ENCODE data around the gene DNM3. TPM values are rescaled to one million over a fixed set of nuclear protein-coding genes. Genes with fewer than 3 reads are reported as not detected.

DNM3 gene
- polyA plus RNA-seq, 1 of the 3 experiments (the other 2 are of a cell fraction) = 0.43 TPM

- Histone ChIP-seq H3F3A (replicated peaks; ENCODE audit: insufficient read depth) (peaks cover 8% of the 10 kb centered on the region), H3K27me3 (ENCODE audit: insufficient read depth) (no peaks in the 10 kb centered on the region), H3K9ac (no peak overlapping the region), H3K4me1 (ENCODE audit: control insufficient read depth in 1 of 2, insufficient read depth in 2 of 2, low read depth in 1 of 2, low read length in 1 of 2) (peaks cover 6 to 8% of the 10 kb centered on the region in 2 experiments; a peak in 3 of 4 replicates), H4K20me1 (ENCODE audit: insufficient read depth) (no peaks in the 10 kb centered on the region), H3K9me3 (no peaks in the 10 kb centered on the region), H3K27ac (ENCODE audit: low read depth in 2 of 2, low read length in 1 of 2) (no peak overlapping the region), H2AFZ (ENCODE audit: low read depth) (no peak overlapping the region), H3K4me2 (no peak overlapping the region), H3K36me3 (replicated peaks in 1 of 2; ENCODE audit: control insufficient read depth in 1 of 2, insufficient read depth in 2 of 2, low read length in 1 of 2) (no peaks in the 10 kb centered on the region), H3K4me3 (ENCODE audit: low read depth in 2 of 2, low read length in 1 of 2) (no peak overlapping the region), H3K79me2 (ENCODE audit: insufficient read depth) (no peaks in the 10 kb centered on the region), H3K9me2 (no peaks in the 10 kb centered on the region)
- TF ChIP-seq MAX (IDR thresholded peaks at IDR 0.05; ENCODE audit: low read depth) (no peak), CHD2 (IDR thresholded peaks at IDR 0.05; ENCODE audit: low read length, partially characterized antibody) (no peak), FOXJ3 (CRISPR knock-in tag; IDR thresholded peaks at IDR 0.05) (no peak), NRF1 (IDR thresholded peaks at IDR 0.05; ENCODE audit: low read depth, low read length) (no peak)
- ChIA-PET CTCF (interaction anchor here (1.2 kb wide), 1 partner anchor 11 kb away, joined by 4 read pairs; no protein-coding TSS in a partner anchor), POLR2A (no interaction called here)
- no peak for DNase-seq
- 100% methylated on average over 1 of the region's 1 CpG for WGBS (ENCODE audit: low lambda C conversion rate)
Observed at GRCh38 chr1:172176206-172176605, 334.9 kb downstream of the DNM3 start.

- Histone ChIP-seq H3K36me3 (replicated peaks in 1 of 2; ENCODE audit: control insufficient read depth in 1 of 2, insufficient read depth in 2 of 2, low read length in 1 of 2) (no peaks in the 10 kb centered on the region), H3K9me3 (no peaks in the 10 kb centered on the region), H3K4me1 (ENCODE audit: control insufficient read depth in 1 of 2, insufficient read depth in 2 of 2, low read depth in 1 of 2, low read length in 1 of 2) (peaks cover 14 to 20% of the 10 kb centered on the region in 2 experiments; a peak in 3 of 4 replicates), H3K9ac (no peak overlapping the region), H3K27me3 (ENCODE audit: insufficient read depth) (no peaks in the 10 kb centered on the region), H3K27ac (ENCODE audit: low read depth in 2 of 2, low read length in 1 of 2) (no peak overlapping the region), H4K20me1 (ENCODE audit: insufficient read depth) (no peaks in the 10 kb centered on the region), H3K79me2 (ENCODE audit: insufficient read depth) (no peaks in the 10 kb centered on the region), H3F3A (replicated peaks; ENCODE audit: insufficient read depth) (peaks cover 16% of the 10 kb centered on the region), H2AFZ (ENCODE audit: low read depth) (no peak overlapping the region), H3K4me3 (ENCODE audit: low read depth in 2 of 2, low read length in 1 of 2) (no peak overlapping the region), H3K9me2 (no peaks in the 10 kb centered on the region), H3K4me2 (no peak overlapping the region)
- TF ChIP-seq, protein P1, sequence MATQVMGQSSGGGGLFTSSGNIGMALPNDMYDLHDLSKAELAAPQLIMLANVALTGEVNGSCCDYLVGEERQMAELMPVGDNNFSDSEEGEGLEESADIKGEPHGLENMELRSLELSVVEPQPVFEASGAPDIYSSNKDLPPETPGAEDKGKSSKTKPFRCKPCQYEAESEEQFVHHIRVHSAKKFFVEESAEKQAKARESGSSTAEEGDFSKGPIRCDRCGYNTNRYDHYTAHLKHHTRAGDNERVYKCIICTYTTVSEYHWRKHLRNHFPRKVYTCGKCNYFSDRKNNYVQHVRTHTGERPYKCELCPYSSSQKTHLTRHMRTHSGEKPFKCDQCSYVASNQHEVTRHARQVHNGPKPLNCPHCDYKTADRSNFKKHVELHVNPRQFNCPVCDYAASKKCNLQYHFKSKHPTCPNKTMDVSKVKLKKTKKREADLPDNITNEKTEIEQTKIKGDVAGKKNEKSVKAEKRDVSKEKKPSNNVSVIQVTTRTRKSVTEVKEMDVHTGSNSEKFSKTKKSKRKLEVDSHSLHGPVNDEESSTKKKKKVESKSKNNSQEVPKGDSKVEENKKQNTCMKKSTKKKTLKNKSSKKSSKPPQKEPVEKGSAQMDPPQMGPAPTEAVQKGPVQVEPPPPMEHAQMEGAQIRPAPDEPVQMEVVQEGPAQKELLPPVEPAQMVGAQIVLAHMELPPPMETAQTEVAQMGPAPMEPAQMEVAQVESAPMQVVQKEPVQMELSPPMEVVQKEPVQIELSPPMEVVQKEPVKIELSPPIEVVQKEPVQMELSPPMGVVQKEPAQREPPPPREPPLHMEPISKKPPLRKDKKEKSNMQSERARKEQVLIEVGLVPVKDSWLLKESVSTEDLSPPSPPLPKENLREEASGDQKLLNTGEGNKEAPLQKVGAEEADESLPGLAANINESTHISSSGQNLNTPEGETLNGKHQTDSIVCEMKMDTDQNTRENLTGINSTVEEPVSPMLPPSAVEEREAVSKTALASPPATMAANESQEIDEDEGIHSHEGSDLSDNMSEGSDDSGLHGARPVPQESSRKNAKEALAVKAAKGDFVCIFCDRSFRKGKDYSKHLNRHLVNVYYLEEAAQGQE (IDR thresholded peaks at IDR 0.05; ENCODE audit: low read depth, low read length) = no peak
- TF ChIP-seq FOSL2 (IDR thresholded peaks at IDR 0.05; ENCODE audit: borderline replicate concordance, low read depth) = no peak
- TF ChIP-seq FOXJ3 (CRISPR knock-in tag; IDR thresholded peaks at IDR 0.05) = no peak
- TF ChIP-seq EZH2phosphoT487 (IDR thresholded peaks at IDR 0.05; ENCODE audit: borderline replicate concordance, low read depth) = no peak
- no peak for TF ChIP-seq GABPA (IDR thresholded peaks at IDR 0.05; ENCODE audit: low read depth)
- ChIA-PET CTCF (no interaction called here), POLR2A (no interaction called here)
- 98% methylated on average over 2 of the region's 2 CpGs for whole genome bisulfite sequencing (ENCODE audit: low lambda C conversion rate)
- DNase-seq = no peak
Observed at GRCh38 chr1:172177849-172178248, 336.6 kb downstream of the DNM3 start.
